ENCODE measurements around the gene MRPL55.

MRPL55 gene

DNA sequence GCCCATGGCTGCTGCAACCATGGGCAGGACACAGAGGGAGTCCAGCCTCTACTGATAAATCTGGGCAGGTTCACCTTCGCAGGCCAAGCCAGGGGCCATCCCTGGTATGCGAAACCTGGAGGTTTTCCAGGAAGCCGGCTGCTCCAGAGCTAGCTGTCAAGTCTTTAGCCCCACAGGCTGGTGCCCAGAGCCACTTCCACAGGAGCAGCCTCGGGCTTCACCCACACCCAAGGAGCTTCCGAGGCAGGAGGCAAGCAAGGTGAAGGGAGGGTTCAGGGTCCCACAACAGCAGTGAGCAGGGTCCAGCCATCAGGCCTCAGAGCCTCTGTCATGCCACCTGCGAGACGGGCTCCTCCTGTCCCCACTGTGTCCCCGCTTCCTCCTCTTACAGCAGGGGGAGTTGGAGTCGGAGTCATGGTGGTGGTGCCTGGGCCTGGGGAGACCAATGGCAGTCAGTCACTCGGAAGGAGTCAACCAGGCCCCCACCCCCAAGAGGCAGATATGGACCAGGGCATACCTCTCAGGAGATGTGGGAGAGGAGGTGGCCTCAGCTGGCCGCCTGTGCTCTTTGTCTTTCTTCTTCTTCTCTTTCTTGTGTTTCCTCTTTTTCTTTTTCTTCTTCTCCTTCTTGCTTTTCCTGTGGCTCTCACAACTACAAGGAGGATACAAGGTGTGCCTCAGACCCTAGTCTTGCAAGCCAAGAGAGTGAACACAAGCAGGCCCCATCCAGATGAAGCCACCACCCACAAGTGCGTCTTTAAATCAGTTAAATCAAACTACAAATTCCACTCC lies 8.1 kb downstream of the MRPL55 start:
- no peak for DNase-seq

DNA sequence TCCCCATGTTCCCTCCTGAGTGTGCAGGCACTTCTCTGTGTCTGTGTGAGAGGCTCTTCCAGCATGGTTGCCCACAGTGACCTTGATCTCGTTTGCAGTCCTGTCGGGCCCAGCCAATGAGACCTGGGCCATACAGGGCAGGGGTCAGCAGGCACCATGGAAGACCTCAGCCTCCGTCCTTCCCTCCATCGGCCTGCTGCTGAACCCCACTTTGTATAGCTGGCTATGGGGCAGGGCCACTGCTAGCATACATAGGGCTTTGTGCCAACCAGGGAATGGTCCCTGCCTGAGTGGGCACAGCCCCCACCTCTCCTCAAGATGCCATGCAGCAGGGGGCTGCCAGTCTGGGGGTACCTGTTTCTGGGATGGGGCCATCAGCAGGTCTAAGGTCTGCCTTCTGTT lies 9.8 kb downstream of the MRPL55 start:
- no peak for DNase-seq

DNA sequence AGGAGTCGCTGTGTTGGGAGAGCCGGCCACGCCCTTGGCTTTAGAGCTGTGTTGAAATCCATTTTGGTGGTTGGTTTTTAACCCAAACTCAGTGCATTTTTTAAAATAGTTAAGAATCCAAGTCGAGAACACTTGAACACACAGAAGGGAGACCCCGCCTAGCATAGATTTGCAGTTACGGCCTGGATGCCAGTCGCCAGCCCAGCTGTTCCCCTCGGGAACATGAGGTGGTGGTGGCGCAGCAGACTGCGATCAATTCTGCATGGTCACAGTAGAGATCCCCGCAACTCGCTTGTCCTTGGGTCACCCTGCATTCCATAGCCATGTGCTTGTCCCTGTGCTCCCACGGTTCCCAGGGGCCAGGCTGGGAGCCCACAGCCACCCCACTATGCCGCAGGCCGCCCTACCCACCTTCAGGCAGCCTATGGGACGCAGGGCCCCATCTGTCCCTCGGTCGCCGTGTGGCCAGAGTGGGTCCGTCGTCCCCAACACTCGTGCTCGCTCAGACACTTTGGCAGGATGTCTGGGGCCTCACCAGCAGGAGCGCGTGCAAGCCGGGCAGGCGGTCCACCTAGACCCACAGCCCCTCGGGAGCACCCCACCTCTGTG lies 10.7 kb downstream of the MRPL55 start:
- DNase-seq: no peak

DNA sequence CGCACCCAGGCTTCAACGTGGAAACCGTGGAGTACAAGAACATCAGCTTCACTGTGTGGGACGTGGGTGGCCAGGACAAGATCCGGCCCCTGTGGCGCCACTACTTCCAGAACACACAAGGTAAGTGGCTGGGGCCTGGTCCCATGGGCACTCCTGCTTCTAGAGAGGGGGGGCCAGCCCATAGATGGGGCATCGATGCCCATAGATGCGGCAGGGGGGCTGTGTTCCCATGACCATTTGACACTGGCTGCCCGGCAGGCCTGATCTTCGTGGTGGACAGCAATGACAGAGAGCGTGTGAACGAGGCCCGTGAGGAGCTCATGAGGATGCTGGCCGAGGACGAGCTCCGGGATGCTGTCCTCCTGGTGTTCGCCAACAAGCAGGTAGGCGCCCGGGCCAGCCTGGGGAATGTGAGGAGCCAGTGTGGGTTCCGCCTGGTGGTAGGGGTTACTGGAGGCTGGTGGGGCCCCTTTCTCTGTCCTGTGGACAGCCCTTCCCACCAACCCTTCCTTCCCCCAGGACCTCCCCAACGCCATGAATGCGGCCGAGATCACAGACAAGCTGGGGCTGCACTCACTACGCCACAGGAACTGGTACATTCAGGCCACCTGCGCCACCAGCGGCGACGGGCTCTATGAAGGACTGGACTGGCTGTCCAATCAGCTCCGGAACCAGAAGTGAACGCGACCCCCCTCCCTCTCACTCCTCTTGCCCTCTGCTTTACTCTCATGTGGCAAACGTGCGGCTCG lies 11.6 kb downstream of the MRPL55 start:
- DNase-seq: no peak

DNA sequence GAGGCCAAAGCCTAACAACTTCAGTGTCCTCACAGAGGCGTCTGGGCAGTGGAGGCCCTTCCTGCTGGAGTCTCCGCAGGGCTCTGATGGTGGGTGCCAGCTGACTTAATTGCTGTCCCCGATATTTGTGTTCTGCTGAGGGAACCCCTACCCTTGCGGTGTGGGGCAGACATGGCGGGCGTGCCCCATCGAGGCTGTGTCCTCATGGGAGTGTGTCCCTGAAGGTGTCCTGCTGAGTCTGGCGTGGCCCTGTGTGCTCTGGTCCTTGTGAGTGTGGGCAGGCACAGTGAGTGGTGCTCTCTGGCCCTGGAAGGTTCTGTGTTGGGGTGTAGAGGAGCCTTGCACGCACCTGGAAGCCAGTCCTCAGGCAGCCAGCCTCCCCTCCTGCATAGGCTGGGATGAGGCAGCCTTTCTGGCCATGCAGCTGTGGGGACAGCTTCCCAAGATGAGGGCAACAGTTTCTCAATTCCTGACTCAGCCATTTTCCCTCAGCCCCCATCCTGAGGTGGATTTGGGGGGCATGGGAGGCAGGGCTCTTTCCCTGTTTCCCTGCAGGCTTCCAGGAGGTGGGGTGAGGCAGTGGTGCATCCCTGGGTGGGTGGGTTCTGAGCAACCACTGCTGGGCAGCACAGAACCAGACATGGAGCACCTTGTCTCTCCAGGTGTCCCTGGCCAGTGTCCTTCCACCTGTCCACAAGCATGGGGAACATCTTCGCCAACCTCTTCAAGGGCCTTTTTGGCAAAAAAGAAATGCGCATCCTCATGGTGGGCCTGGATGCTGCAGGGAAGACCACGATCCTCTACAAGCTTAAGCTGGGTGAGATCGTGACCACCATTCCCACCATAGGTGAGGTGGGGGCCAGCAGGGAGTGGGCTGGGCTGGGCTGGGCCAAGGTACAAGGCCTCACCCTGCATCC lies 12.4 kb downstream of the MRPL55 start:
- DNase-seq: no peak

DNA sequence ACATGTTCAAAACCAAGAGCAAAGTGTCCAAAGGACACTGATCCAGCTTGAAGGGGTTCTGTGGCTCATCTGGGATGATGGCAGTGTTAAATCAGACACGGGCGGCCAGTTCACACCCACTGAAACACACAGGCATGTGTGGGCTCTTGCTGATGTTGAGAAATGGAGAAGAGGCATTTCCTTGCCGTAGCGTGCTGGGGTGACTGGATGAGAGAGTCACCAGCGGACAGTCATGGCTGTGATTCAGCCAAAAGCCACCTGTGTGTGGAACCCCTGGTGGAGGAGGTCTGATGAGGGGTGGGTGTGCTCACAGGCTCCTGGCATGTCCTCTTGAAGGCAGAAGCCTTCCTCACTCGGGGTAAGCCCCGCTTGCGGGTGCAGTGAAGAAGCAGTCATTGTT lies 13.2 kb downstream of the MRPL55 start:
- DNase-seq: no peak

DNA sequence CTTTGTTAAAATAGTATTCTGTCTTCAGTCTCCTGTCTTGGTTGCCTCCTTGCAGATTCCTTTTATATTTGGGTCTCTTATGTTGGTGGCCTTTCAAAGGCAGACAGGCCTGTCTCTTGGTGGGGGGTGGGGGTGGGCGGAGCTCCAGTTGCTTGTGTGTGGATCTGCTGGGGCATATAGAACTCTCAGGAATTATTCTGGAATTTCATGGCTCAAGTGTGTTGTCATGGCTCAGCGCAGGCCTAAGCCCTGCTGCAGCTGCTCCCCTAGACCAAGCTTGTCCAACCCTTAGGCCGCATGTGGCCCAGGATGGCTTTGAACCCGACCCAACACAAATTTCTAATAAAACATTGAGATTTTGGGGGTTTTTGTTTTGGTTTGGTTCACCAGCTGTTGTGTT lies 13.9 kb downstream of the MRPL55 start:
- DNase-seq: no peak

DNA sequence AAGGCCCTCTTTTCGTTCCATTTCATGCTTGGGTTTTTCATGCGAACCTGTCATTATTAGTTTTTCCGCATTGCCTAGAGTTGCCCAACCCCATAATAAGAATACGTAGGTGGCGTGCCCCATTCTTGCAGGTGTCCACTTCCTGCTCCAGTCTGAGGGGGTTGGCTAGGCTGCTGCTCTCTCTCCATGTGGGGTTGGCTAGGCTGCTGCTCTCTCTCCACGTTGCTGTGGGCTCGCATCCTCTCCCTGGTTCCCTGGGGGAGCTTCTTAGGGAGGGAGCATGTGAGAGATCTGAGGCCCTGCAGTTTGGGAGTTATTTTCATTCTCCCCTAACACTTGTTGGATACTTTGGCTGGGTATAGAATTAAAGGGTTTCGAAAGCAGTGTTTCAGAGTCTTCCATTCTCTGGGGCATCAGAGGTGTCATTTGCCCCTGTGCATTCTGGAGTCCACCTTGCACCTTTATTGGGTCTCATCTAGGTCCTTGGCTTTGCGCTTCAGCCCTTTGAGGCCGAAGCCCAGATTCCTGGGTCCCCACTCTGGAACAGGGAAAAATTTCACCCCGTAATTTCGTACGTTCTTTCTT lies 14.6 kb downstream of the MRPL55 start:
- no peak for DNase-seq

DNA sequence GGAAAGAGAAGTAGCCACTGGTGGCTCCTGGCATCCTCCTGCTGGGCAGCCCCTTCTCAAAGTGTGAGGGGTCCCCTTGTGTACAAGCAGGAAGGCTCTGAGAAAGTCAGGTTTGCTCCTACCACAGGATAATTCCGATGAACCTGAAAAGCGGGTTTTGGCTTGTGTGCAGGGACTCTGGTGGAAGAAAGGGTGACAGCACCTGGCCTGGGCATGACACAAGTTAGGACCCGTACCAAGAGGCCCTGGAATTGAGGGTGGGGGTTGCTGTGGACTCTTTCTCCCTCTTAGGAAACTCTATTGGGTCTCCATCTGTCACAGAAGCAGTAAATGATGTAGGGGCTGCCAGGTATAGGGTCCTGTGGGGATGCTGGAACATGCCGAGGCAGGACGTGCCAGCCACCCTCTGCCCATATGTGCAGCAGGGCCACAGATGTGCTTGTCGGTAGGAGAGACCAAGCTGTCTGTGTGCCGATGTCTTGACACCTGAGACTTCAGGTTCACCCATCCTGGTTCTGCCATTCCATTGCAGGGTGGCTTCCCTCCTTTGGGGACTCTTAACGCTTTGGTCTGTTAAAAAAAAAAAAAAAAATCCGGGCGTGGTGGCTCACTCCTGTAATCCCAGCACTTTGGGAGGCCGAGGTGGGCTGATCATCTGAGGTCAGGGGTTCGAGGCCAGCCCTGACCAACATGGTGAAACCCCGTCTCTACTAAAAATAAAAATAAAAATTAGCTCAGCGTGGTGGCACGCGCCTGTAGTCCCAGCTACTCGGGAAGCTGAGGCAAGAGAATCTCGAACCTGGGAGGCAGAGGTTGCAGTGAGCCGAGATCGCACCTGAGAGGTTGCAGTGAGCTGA lies 15.8 kb downstream of the MRPL55 start:
- DNase-seq: no peak

DNA sequence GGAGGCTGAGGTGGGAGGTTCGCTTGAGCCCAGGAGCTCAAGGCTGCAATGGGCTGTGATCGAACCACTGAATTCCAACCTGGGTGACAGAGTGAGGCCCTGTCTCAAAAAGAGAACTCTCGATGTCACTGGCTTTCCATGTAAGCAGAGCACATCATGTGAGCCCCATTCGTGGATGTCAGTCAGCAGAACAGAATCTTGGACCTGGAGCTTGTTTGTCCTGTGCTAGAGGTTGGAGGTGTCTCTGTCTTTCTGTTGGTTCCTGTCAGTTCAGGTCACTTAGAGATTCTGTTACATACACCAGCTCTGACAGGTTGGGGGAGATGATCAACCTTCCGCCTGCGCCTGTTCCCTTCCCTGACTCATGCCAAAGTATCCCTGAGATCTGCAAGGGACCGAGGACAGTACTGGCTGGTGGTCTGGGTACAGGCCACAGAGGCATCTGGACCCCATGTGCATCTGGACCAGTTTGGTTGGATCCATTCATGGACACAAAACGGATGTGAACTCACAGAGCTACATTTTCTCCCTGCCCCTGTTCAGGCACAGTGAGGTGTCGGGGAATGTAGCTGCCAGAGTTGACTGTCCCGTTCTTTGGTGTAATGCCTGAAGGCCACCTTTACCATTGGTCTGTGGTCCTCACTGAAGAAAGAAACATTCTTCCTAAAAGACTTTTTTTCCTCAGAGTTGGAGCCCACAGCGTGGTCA lies 16.6 kb downstream of the MRPL55 start:
- no peak for DNase-seq

DNA sequence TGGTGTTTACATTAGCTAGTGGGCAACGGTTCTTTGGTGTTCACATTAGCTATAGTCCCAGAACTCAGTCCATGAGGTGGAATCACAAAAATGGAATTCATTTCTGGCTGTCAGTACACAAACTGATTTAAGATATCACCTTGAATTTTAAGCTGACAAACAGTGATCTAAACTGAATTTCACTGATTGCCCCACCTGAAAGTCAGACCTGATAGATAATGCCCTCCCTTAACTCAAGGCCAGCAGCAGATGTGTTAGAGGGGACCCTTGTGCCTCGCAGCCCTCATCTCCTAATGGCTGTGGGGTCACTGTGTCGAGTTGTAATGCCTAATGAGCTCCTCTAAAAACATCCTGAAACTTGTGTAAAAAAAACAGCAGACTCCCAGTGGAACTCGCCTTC lies 18.0 kb downstream of the MRPL55 start:
- no peak for DNase-seq

DNA sequence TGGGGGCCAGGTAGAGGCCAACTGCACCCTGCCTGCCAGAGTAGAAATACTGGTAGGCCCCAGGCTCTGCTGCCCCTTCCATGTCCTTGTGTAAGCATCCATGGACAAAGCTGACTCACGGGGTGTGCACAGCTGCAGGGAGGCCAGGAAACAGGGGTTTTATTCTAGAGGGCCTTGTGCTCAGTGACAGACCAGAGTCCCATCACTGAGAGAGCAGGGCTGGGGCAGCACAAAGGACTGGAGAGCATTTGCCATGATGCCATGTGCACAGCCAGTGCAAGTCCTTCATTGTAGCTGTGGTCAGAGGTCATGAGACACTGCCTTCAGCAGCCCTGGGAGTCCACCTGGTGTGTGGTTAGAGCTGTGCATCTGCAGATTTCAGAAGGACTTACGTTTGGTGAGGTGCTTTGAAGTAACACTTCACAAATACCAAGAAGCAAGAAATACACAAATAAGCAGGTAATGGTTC lies 18.5 kb downstream of the MRPL55 start:
- no peak for DNase-seq

DNA sequence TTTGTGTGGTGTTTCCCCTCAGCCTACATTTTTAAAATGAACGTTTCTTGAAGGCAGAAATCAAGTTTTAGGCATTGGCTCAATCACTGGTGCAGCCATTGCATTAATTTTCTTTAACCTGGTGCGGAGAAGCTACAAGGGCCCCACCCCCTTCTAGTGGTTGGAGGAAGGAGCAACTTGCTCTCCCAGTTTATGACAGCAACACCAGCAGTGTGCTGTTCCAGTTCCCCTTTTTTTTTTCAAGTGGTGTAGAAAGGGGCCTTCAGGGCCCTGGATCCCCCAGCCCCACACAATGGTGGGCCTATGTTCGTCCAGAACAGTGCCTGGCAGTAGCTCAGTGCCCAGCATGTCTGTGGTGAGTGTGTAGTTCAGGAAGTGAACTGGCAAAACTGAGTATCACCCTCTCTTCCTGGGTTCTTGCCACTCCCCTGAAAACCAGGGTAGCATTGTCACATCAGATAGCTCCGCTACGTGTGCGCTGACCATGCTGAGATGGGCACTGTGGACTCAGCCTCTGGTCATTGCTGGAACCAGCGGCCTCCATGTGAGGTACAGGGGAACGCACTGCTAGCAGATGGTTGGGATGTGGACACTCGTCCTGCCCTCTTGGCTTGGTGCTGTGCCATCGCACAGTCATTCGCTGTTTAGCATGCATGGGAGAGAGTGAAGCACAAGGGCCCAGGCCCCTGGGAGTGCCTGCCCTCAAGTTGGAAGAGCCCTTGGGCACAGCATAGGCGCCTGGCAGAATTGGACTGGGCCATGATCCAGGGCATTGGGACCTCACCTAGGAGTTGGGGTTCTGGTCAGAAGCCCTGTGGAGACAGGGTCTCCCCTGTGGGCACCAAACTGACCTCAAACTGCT lies 19.3 kb downstream of the MRPL55 start:
- peak in 1 of 2 donors; percentile 39 for DNase-seq

DNA sequence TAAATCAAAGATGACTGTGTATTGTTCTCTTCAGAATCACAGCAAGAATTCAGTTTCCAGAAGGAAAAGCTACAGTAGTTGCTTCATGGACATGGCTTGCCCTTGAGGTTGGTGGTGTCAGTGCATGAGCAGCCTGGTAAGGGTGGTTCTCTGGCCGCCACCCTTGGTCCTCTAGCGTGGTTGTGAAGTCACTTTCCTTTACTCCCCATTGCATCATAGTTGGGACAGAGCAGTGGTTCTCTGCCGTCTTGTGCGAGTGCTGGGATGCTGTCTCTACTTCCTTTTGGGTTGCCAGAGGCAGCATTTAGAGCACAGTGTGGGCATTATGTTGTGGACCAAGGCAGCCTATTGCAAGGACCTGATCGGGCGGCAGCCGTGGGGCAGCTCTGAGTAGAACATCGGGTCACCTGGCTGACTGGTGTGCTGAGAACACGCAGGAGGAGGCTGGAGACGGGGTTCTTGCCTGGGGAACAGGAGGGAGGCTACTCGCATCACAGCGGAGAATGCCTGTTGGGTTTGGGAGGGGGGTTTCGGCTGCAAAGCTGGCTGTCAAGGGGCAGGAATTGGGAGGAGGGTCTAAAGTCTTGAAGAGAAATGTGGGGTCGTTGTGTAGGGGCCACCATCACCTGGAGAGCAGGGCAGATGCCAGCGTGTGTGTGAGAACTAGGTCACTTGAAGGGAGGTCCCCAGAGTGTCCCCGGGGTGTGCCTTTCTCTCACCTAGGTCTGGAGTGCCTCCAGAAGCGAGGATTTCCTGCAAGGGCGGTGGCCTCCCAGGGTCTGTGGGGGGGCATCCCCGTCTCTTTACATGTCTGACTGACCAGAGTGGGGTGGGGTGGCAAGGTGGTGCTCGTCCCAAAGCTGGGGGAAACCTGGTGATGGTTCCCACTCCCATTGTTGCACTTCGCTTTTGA lies 20.3 kb downstream of the MRPL55 start:
- peak in 1 of 2 donors; percentile 19 for DNase-seq

DNA sequence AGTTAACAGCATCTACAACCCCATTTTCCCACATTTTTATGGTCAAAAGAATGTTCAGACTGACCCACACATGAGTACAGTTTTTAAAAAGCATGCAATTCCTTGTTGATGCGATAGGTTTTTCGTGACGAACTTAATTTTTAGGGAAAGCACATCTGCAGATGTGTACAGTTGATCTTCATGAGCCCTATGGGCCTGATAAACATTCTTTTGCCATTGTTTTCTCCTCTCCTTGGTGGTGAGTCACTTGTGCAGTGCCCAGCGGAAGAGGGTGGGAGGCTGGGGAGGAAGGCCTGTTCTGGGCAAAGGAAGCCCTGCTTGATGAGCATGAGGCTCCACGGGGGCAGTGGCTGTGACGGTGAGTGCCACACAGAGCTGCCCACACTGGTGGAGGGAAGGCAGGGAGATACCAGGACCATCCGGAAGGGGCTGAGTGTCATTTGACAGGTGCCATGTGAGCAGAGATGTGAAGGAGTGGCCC lies 21.3 kb downstream of the MRPL55 start:
- peak in 1 of 2 donors; percentile 63 for DNase-seq

DNA sequence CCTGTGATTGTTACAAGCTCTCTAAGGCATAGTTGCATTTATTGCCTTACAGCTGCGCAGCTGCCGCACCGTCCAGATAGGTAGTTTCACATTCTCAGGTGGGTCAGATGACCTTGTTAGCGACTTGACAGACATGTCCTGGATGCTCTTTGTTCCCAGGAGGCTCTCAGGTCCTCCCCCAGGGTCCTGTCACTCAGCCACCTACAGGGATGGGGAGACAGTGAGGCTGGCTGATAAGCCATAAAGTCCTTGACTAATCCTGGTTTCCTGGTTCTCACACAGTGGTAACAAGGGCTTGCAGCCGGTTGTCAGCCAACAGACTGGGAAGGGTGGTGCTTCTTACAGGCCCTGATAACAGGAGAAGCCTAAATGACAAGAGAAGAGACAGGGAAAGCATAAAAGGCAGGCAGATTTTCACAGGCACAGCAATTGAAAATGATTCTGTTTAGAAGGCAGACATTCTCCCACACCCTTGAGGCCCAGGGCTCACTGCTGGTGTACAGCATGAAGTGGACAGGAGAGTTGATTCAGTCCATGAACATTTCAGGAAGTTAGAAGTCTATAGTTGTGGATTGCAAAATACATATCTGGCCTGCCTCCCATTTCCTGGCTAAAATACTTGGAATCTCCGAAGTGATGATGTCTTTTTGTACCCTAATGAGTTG lies 23.7 kb downstream of the MRPL55 start:
- no peak for DNase-seq

DNA sequence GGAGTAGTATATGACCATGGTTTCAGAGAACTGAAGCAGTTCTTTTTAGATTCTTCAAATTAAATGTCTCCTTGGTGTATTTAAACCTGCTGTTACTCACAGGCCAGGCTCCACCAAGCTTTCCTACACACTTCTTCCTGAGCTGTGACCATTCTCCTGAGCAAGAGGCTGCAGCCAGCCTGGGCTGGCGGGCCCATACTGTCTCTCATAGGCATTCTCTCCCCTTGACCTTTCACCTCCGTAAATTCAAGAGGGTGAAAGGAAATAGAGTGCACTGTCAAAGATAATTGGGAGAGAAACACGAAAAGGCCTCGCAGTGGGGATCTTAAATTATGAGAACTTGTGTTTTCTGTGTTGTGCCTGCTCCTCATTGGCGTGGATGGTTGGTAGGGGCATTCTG lies 24.3 kb downstream of the MRPL55 start:
- no peak for DNase-seq

DNA sequence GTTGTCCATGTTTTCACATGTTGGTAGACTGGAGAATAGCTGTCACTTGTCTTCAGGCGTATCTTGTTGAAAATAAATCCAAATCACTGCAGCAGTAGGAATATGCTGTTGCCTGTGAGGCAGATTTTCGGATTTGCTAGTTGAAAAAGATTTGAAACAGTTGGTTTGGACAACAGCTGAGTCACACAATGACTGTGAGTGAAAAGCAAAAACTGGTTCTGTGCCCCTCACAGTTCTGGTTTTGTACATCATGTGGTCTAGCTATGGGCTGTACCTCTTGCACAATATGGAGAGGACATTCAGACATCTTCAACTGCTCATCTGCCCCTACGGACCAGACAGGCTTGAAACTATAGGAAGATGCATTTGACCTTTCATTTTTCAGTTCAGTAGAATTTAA lies 24.8 kb downstream of the MRPL55 start:
- DNase-seq: no peak

Data from bone marrow (tissue), 2 donors.